NB4 (cell line): ENCODE results near the gene CNKSR3.

Experiments
- CTCF ChIP-seq: IDR thresholded peaks from one replicate; pipeline ENCODE4 v1.5.1; 2012; ENCODE audit warnings: low read depth, low read length
- MYC ChIP-seq: IDR thresholded peaks from 2 replicates; pipeline ENCODE4 v1.6.1; 2011; ENCODE audit warnings: low read depth, low read length
- POLR2A ChIP-seq: IDR thresholded peaks from 2 replicates; pipeline ENCODE4 v1.6.1; 2011; ENCODE audit warnings: mild to moderate bottlenecking; ENCODE audit not compliant: insufficient read length; ENCODE audit errors: extremely low read depth

- TF ChIP-seq CTCF (no peak), POLR2A (no peak), MYC (no peak)
Observed at GRCh38 chr6:154447954-154448353, 62.5 kb downstream of the CNKSR3 start.
